HEK293 (cell line): ENCODE data around the gene HSPA8.

Experiments
- CTCF ChIP-seq: fragments of 450-650 bp; formaldehyde crosslinking; IDR thresholded peaks from 2 replicates; pipeline ENCODE4 v1.5.1; 2016; ENCODE audit warnings: missing biosample characterization, missing genetic modification characterization
- REST ChIP-seq: fragments of 450-650 bp; formaldehyde crosslinking; IDR thresholded peaks from 2 replicates; pipeline ENCODE4 v1.5.1; 2016; ENCODE audit warnings: missing biosample characterization, missing genetic modification characterization
- ZNF155 ChIP-seq: fragments of 450-650 bp; formaldehyde crosslinking; IDR thresholded peaks from 2 replicates; pipeline ENCODE4 v1.5.1; 2016; ENCODE audit warnings: missing biosample characterization, missing genetic modification characterization
- ZNF335 ChIP-seq: fragments of 450-650 bp; formaldehyde crosslinking; conservative IDR thresholded peaks from 2 replicates; pipeline ENCODE4 v1.5.1; 2016; ENCODE audit warnings: missing biosample characterization, missing genetic modification characterization
- ZNF433 ChIP-seq: fragments of 450-650 bp; formaldehyde crosslinking; IDR thresholded peaks from 2 replicates; pipeline ENCODE4 v1.5.1; 2016; ENCODE audit warnings: missing biosample characterization, missing genetic modification characterization, low read depth
- ZNF792 ChIP-seq: fragments of 450-650 bp; formaldehyde crosslinking; IDR thresholded peaks from 2 replicates; pipeline ENCODE4 v1.5.1; 2016; ENCODE audit warnings: missing biosample characterization, missing genetic modification characterization

DNA sequence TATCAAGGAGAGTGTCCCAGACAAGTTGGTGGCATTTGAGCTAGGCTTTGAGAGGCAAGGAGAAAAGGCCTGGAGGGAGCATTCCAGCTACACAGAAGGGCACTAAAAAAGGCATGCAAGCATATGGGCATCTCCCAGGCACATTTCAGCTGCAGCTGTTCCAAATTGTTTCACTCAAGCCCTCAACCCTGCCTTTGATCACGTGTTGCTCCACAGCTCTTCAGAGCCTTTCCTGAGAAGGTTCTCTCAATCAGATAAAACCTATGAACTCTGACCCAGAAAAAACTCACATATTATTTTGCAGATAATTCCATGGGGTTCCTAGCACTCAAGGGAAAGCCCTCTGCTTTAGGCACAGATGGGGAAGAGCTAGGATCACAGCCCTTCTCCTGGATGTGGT is 24.4 kb upstream of the HSPA8 start:
- TF ChIP-seq ZNF335 (tag by site-specific recombination) (no peak), ZNF433 (tag by site-specific recombination) (no peak), REST (no peak), CTCF (tag by site-specific recombination) (no peak), ZNF792 (tag by site-specific recombination) (no peak), ZNF155 (tag by site-specific recombination) (no peak)
